DOHH2 (cell line): ENCODE measurements around the gene LSM14A.

Source experiments
- CTCF ChIP-seq: fragments of 200-600 bp; sonication (generic); IDR thresholded peaks from one replicate; pipeline ENCODE4 v1.5.1; 2014; ENCODE audit warnings: antibody characterized with exemption, mild to moderate bottlenecking, low read depth, low read length; ENCODE audit not compliant: poor library complexity, severe bottlenecking
- EZH2phosphoT487 ChIP-seq: fragments of 200-600 bp; sonication (generic); IDR thresholded peaks from 2 replicates; pipeline ENCODE4 v1.6.1; 2017; ENCODE audit warnings: borderline replicate concordance, mild to moderate bottlenecking, antibody characterized with exemption, low read length, moderate library complexity, mixed read lengths

GRCh38 chr19:34244611-34245299, 72.5 kb downstream of the LSM14A start:
- TF ChIP-seq CTCF (no peak), EZH2phosphoT487 (no peak)
